GM21737 (cell line): ENCODE data around the gene SEMA5B.

Experiments used
- ATAC-seq: cut with Tn5 transposase; IDR thresholded peaks from one replicate; pipeline ENCODE4 v1.9.1; 2021; ENCODE audit warnings: mild to moderate bottlenecking, moderate library complexity; ENCODE audit not compliant: unreplicated experiment

SEMA5B gene

GRCh38 chr3:122903171-122903570 is 124.4 kb downstream of the SEMA5B start:
- ATAC-seq: no peak

- no peak for ATAC-seq
Measured at GRCh38 chr3:122902326-122902725, 125.2 kb downstream of the SEMA5B start.

- ATAC-seq: no peak
Measured at GRCh38 chr3:122898298-122898697, 129.3 kb downstream of the SEMA5B start.

GRCh38 chr3:122893754-122894668 is 133.6 kb downstream of the SEMA5B start:
- ATAC-seq: no peak

- ATAC-seq: no peak
Measured at GRCh38 chr3:122893282-122893681, 134.3 kb downstream of the SEMA5B start.

GRCh38 chr3:122892118-122892960 is 135.2 kb downstream of the SEMA5B start:
- ATAC-seq: no peak

- ATAC-seq: no peak
Measured at GRCh38 chr3:122890720-122891220, 136.8 kb downstream of the SEMA5B start.

GRCh38 chr3:122890077-122890719 is 137.4 kb downstream of the SEMA5B start:
- ATAC-seq: no peak

- ATAC-seq: no peak
Measured at GRCh38 chr3:122886946-122887345, 140.6 kb downstream of the SEMA5B start.

- no peak for ATAC-seq
Measured at GRCh38 chr3:122886251-122886650, 141.3 kb downstream of the SEMA5B start.

GRCh38 chr3:122882361-122882947 is 145.1 kb downstream of the SEMA5B start:
- no peak for ATAC-seq

GRCh38 chr3:122880624-122881023 is 146.9 kb downstream of the SEMA5B start:
- ATAC-seq: no peak

- ATAC-seq: no peak
Measured at GRCh38 chr3:122880173-122880572, 147.4 kb downstream of the SEMA5B start.

- ATAC-seq: no peak
Measured at GRCh38 chr3:122875547-122876127, 151.9 kb downstream of the SEMA5B start.

- no peak for ATAC-seq
Measured at GRCh38 chr3:122873741-122874515, 153.6 kb downstream of the SEMA5B start.

- ATAC-seq: no peak
Measured at GRCh38 chr3:122868322-122868721, 159.2 kb downstream of the SEMA5B start.

GRCh38 chr3:122864498-122864897 is 163.1 kb downstream of the SEMA5B start:
- no peak for ATAC-seq

GRCh38 chr3:122862381-122862780 is 165.2 kb downstream of the SEMA5B start:
- ATAC-seq: no peak
